Keratinocyte (primary cell): ENCODE data around the gene SUV39H1.

Experiments
- EZH2 ChIP-seq: IDR thresholded peaks from one replicate; pipeline ENCODE4 v1.6.1; 2012; ENCODE audit warnings: inconsistent platforms, mild to moderate bottlenecking, low read length, moderate library complexity
- TF ChIP-seq, protein P1 (sequence below), 3 experiments: IDR thresholded peaks in 1 of 3; conservative IDR thresholded peaks in 1 of 3; optimal IDR thresholded peaks in 1 of 3; 2 replicates in 2 of 3; 3 replicates in 1 of 3; pipeline versions ENCODE3 to v1.5.1; 2011; ENCODE audit warnings: low read length in 3 of 3, mild to moderate bottlenecking in 3 of 3, moderate library complexity in 2 of 3, control low read depth in 1 of 3, inconsistent platforms in 1 of 3; ENCODE audit not compliant: insufficient read depth in 2 of 3; ENCODE audit errors: extremely low read depth in 1 of 3

DNA sequence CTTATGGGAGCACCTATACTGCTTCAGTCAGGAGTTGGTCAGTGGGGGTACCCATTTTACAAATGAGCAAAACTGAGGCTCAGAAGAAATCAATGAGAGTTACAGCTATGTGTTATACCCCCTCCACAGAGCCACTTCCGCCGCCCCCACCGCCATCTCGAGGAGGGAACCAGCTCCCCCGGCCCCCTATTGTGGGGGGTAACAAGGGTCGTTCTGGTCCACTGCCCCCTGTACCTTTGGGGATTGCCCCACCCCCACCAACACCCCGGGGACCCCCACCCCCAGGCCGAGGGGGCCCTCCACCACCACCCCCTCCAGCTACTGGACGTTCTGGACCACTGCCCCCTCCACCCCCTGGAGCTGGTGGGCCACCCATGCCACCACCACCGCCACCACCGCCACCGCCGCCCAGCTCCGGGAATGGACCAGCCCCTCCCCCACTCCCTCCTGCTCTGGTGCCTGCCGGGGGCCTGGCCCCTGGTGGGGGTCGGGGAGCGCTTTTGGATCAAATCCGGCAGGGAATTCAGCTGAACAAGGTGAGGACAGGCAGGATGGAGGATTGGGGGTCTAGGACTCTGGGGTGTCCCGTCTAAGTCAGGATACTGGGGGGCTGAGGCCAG is 7.9 kb upstream of the SUV39H1 start:
- TF ChIP-seq, protein P1, sequence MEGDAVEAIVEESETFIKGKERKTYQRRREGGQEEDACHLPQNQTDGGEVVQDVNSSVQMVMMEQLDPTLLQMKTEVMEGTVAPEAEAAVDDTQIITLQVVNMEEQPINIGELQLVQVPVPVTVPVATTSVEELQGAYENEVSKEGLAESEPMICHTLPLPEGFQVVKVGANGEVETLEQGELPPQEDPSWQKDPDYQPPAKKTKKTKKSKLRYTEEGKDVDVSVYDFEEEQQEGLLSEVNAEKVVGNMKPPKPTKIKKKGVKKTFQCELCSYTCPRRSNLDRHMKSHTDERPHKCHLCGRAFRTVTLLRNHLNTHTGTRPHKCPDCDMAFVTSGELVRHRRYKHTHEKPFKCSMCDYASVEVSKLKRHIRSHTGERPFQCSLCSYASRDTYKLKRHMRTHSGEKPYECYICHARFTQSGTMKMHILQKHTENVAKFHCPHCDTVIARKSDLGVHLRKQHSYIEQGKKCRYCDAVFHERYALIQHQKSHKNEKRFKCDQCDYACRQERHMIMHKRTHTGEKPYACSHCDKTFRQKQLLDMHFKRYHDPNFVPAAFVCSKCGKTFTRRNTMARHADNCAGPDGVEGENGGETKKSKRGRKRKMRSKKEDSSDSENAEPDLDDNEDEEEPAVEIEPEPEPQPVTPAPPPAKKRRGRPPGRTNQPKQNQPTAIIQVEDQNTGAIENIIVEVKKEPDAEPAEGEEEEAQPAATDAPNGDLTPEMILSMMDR (optimal IDR thresholded peaks at IDR 0.05 in 1 of 3, IDR thresholded peaks at IDR 0.05 in 1 of 3, conservative IDR thresholded peaks at IDR 0.05 in 1 of 3; ENCODE audit: extremely low read depth in 1 of 3, insufficient read depth in 2 of 3, low read length in 3 of 3), result no peak
- TF ChIP-seq EZH2, result no peak
